Measurements from ENCODE around the gene CADPS. TPM values are rescaled to one million over a fixed set of nuclear protein-coding genes. Genes with fewer than 3 reads are reported as not detected.

Gene CADPS
- total and polyA plus RNA-seq, 9 of the 15 experiments (the other 6 are each of a cell fraction or from before 2014, with no cell fraction given), result not detected

DNA sequence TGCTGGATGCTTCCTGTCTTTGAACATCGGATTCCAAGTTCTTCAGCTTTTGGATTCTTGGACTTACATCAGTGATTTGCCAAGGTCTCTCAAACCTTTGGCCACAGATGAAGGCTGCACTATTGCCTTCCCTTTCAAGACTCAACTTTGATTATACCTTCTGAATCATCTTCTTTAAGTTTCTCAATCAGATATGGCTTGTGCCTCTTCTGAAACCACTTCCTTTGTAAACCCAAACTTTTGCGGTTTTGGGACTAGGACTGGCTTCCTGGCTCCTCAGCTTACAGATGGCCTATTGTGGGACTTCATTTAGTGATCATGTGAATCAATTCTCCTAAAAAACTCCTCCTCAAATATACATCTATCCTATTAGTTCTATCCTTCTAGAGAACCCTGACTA, 47.1 kb upstream of the CADPS start:
- no TSS peak for BruUV-seq (replicated peaks)
- Histone ChIP-seq H3K9me1 (ENCODE audit: control insufficient read depth, insufficient read depth, low read length) (no peaks in the 10 kb centered on the region), H3K4me3 (no peak overlapping the region), H3K9me3 (replicated peaks; ENCODE audit: control insufficient read depth, insufficient read depth, low read depth, low read length) (no peaks in the 10 kb centered on the region), H3K9ac (ENCODE audit: insufficient read depth in 1 of 2, low read depth in 2 of 2, low read length in 2 of 2) (no peak overlapping the region), H2AFZ (ENCODE audit: low read depth, low read length) (no peak overlapping the region), H3K27ac (ENCODE audit: extremely low read depth, low read depth, low read length) (no peak overlapping the region), H3K4me2 (ENCODE audit: insufficient read depth, low read length) (no peak overlapping the region), H3K4me1 (replicated peaks in 1 of 2; ENCODE audit: control insufficient read depth in 2 of 2, insufficient read depth in 2 of 2, low read length in 2 of 2) (no peaks in the 10 kb centered on the region), H3K79me2 (ENCODE audit: control insufficient read depth, insufficient read depth, low read length) (no peaks in the 10 kb centered on the region), H3K36me3 (ENCODE audit: control insufficient read depth, insufficient read depth, low read length) (no peaks in the 10 kb centered on the region), H3K27me3 (ENCODE audit: control insufficient read depth in 2 of 2, insufficient read depth in 2 of 2, low read length in 2 of 2) (no peaks in the 10 kb centered on the region), H4K20me1 (replicated peaks; ENCODE audit: control insufficient read depth, insufficient read depth, low read length) (no peaks in the 10 kb centered on the region)
- in situ Hi-C loops (cut with MboI), result no loop called here
- DNase-seq (ENCODE audit: extremely low read depth in 1 of 4, low spot score in 3 of 4) (no peak), FAIRE-seq (no peak), ATAC-seq (no peak)
- ChIA-PET POLR2A (no interaction called here), CTCF (ENCODE audit: low intra/inter-chr PET ratio) (interaction anchor here (0.7 kb wide), 1 partner anchor 1333 kb away, joined by 4 read pairs; no protein-coding TSS in a partner anchor)
- WGBS (ENCODE audit: insufficient coverage, low coverage, missing lambda C conversion rate), result 0% methylated on average over 2 of the region's 2 CpGs
- intact Hi-C loops (cut with micrococcal nuclease), result no loop called here
- no peak for TF ChIP-seq ZNF224 (CRISPR knock-in tag; IDR thresholded peaks at IDR 0.05)
- TF ChIP-seq ATF1 (CRISPR knock-in tag; IDR thresholded peaks at IDR 0.05), result no peak
- TF ChIP-seq ATF1 (tag; IDR thresholded peaks at IDR 0.05), result no peak
- no peak for TF ChIP-seq HDGF (IDR thresholded peaks at IDR 0.05)
- TF ChIP-seq HOXB6 (CRISPR knock-in tag; IDR thresholded peaks at IDR 0.05; ENCODE audit: borderline replicate concordance), result no peak
- TF ChIP-seq ZFP30 (CRISPR knock-in tag; IDR thresholded peaks at IDR 0.05; ENCODE audit: borderline replicate concordance), result no peak

DNA sequence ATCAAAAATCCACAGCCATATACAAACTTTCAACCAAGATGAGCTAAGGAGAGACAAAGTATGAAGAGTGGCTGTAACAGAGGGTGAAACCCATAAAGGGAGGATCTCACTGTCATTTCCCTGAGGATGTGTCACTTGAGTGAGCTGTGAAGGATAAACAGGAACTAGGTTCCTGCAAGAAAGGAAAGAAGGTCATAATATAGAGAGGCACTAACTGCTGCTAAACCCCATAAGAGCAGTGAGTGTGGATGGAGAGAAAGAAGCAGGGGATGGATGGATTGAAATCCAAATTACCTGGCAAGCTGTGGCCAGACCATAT, 45.2 kb upstream of the CADPS start:
- no peak for ATAC-seq
- no peaks in the 10 kb centered on the region for H3K9me3 ChIP-seq (replicated peaks; ENCODE audit: control insufficient read depth, insufficient read depth, low read depth, low read length)
- H4K20me1 ChIP-seq (replicated peaks; ENCODE audit: control insufficient read depth, insufficient read depth, low read length), result no peaks in the 10 kb centered on the region
- in situ Hi-C loops (cut with MboI), result no loop called here
- no peak for FAIRE-seq
- H2AFZ ChIP-seq (ENCODE audit: low read depth, low read length), result no peak overlapping the region
- ChIA-PET CTCF (ENCODE audit: low intra/inter-chr PET ratio) (no interaction called here), POLR2A (no interaction called here)
- H3K27ac ChIP-seq (ENCODE audit: extremely low read depth, low read depth, low read length), result no peak overlapping the region
- no peak overlapping the region for H3K4me3 ChIP-seq
- H3K36me3 ChIP-seq (ENCODE audit: control insufficient read depth, insufficient read depth, low read length), result no peaks in the 10 kb centered on the region
- no peaks in the 10 kb centered on the region for H3K27me3 ChIP-seq (ENCODE audit: control insufficient read depth in 2 of 2, insufficient read depth in 2 of 2, low read length in 2 of 2)
- no peaks in the 10 kb centered on the region for H3K9me1 ChIP-seq (ENCODE audit: control insufficient read depth, insufficient read depth, low read length)
- DNase-seq (ENCODE audit: extremely low read depth in 1 of 4, low spot score in 3 of 4), result no peak
- BruUV-seq (replicated peaks), result no TSS peak
- TF ChIP-seq CREB1 (IDR thresholded peaks at IDR 0.05) (no peak), CREB1 (CRISPR knock-in tag; IDR thresholded peaks at IDR 0.05) (no peak), HIVEP1 (CRISPR knock-in tag; IDR thresholded peaks at IDR 0.05) (no peak)
- no peaks in the 10 kb centered on the region for H3K79me2 ChIP-seq (ENCODE audit: control insufficient read depth, insufficient read depth, low read length)
- intact Hi-C loops (cut with micrococcal nuclease), result no loop called here
- H3K9ac ChIP-seq (ENCODE audit: insufficient read depth in 1 of 2, low read depth in 2 of 2, low read length in 2 of 2), result no peak overlapping the region
- no peaks in the 10 kb centered on the region for H3K4me1 ChIP-seq (replicated peaks in 1 of 2; ENCODE audit: control insufficient read depth in 2 of 2, insufficient read depth in 2 of 2, low read length in 2 of 2)
- no peak overlapping the region for H3K4me2 ChIP-seq (ENCODE audit: insufficient read depth, low read length)

Measured in K562 (cell line).